K562 (cell line): ENCODE results near the gene PRKAA2. TPM values are rescaled to one million over a fixed set of nuclear protein-coding genes. Genes with fewer than 3 reads are reported as not detected.

Source experiments
- ATAC-seq: fragments of 200-7000 bp; cut with Tn5 transposase; 3 replicates; pipeline ENCODE4 v1.9.1; 2020; ENCODE audit warnings: moderate library complexity
- BruUV-seq: library from RNA; stranded (reverse); fragments of 400-500 nt; replicated peaks from 2 replicates; lab custom pipeline; 2021; lab: Mats Ljungman, UMichigan
- CTCF ChIA-PET: fragments of 300-600 bp; formaldehyde crosslinking; extraction: SDS; loops from one replicate; lab custom pipeline; 2021; ENCODE audit warnings: low intra/inter-chr PET ratio; lab: Yijun Ruan, JAX
- POLR2A ChIA-PET: fragments of 300-600, 350-650 bp; sonication (Branson Sonifier 250); formaldehyde crosslinking; extraction: SDS; loops from one replicate; lab custom pipeline; 2021; ENCODE audit warnings: antibody characterized with exemption, inconsistent platforms; lab: Yijun Ruan, JAX
- DNase-seq, 4 experiments: peaks; one replicate each; pipeline versions ENCODE4 v3.0.0 to v3.0.0-alpha.2; 2011 to 2018; ENCODE audit warnings: low spot score in 3 of 4, mixed read lengths in 3 of 4; ENCODE audit errors: extremely low read depth in 1 of 4
- FAIRE-seq: peaks from 2 replicates; lab custom pipeline; 2011; peaks lifted over from hg19 to GRCh38; lab: Jason Lieb, UNC
- H2AFZ ChIP-seq: 2 replicates; pipeline ENCODE4 v1.6.0; 2011; ENCODE audit warnings: low read depth, low read length, control low read depth, inconsistent platforms
- H3K27ac ChIP-seq: fragments of 200-600 bp; 3 replicates; pipeline ENCODE4 v1.8.0; 2011; ENCODE audit warnings: low read depth, mild to moderate bottlenecking, control low read depth, inconsistent platforms, low read length, moderate library complexity, mixed read lengths; ENCODE audit errors: extremely low read depth
- H3K27me3 ChIP-seq, 2 experiments: fragments of 300-600 bp in 1 of 2; 2 replicates in 1 of 2; 3 replicates in 1 of 2; pipeline versions ENCODE4 v1.6.0 to v1.8.0; 2011; ENCODE audit warnings: inconsistent platforms in 2 of 2, low read length in 2 of 2, mild to moderate bottlenecking in 1 of 2, mixed read lengths in 1 of 2, moderate library complexity in 1 of 2; ENCODE audit not compliant: control insufficient read depth in 2 of 2, insufficient read depth in 2 of 2
- H3K36me3 ChIP-seq: fragments of 300-600 bp; 3 replicates; pipeline ENCODE4 v1.8.0; 2011; ENCODE audit warnings: mild to moderate bottlenecking, low read length, inconsistent platforms; ENCODE audit not compliant: control insufficient read depth, insufficient read depth
- H3K4me1 ChIP-seq, 2 experiments: fragments of 200-600 bp in 1 of 2; replicated peaks in 1 of 2; 2 replicates in 1 of 2; 3 replicates in 1 of 2; pipeline versions ENCODE4 v1.5.1 to v1.8.0; 2011; ENCODE audit warnings: inconsistent platforms in 2 of 2, low read length in 2 of 2, mild to moderate bottlenecking in 1 of 2, mixed read lengths in 1 of 2, moderate library complexity in 1 of 2; ENCODE audit not compliant: control insufficient read depth in 2 of 2, insufficient read depth in 2 of 2
- H3K4me2 ChIP-seq: 2 replicates; pipeline ENCODE4 v1.6.1; 2011; ENCODE audit warnings: low read length, control low read depth, inconsistent platforms, mixed read lengths; ENCODE audit not compliant: insufficient read depth
- H3K4me3 ChIP-seq: fragments of 200-600 bp; sonication (generic), shearing (Covaris generic); 2 replicates; pipeline ENCODE4 v1.5.1; 2016; ENCODE audit warnings: control low read depth, inconsistent platforms
- H3K79me2 ChIP-seq: fragments of 200-600 bp; 3 replicates; pipeline ENCODE4 v1.8.0; 2011; ENCODE audit warnings: low read length, inconsistent platforms; ENCODE audit not compliant: control insufficient read depth, insufficient read depth
- H3K9ac ChIP-seq, 2 experiments: 2 replicates each; pipeline versions ENCODE4 v1.6.0 to v1.6.1; 2011; ENCODE audit warnings: low read depth in 2 of 2, low read length in 2 of 2, control low read depth in 1 of 2, inconsistent platforms in 1 of 2, mild to moderate bottlenecking in 1 of 2, mixed read lengths in 1 of 2; ENCODE audit not compliant: insufficient read depth in 1 of 2
- H3K9me1 ChIP-seq: one replicate; pipeline ENCODE4 v1.6.0; 2011; ENCODE audit warnings: inconsistent platforms, mild to moderate bottlenecking, low read length, moderate library complexity; ENCODE audit not compliant: control insufficient read depth, insufficient read depth
- H3K9me3 ChIP-seq: replicated peaks from 2 replicates; pipeline ENCODE4 v1.5.1; 2011; ENCODE audit warnings: low read depth, low read length, inconsistent platforms; ENCODE audit not compliant: control insufficient read depth, insufficient read depth
- H4K20me1 ChIP-seq: replicated peaks from 2 replicates; pipeline ENCODE4 v1.6.1; 2011; ENCODE audit warnings: low read length, inconsistent platforms, mixed read lengths; ENCODE audit not compliant: control insufficient read depth, insufficient read depth
- CSDE1 ChIP-seq, 2 experiments: fragments of 450-650 bp; IDR thresholded peaks; 2 replicates each; pipeline ENCODE4 v1.6.1; 2016; ENCODE audit warnings: mild to moderate bottlenecking in 1 of 2
- ELF1 ChIP-seq: fragments of 200-800 bp; sonication (Bioruptor generic); IDR thresholded peaks from 2 replicates; pipeline ENCODE4 v1.6.1; 2016; ENCODE audit warnings: missing genetic modification characterization, missing compliant biosample characterization
- FUS ChIP-seq: fragments of 200-400 bp; formaldehyde crosslinking; optimal IDR thresholded peaks from 2 replicates; pipeline ENCODE3; 2017; ENCODE audit warnings: low read depth, low read length
- GTF3C2 ChIP-seq: IDR thresholded peaks from 3 replicates; pipeline ENCODE4 v1.6.1; 2011; ENCODE audit warnings: borderline replicate concordance, mild to moderate bottlenecking, moderate library complexity; ENCODE audit not compliant: insufficient read length; ENCODE audit errors: extremely low read depth
- MEF2D ChIP-seq: conservative IDR thresholded peaks from 2 replicates; pipeline ENCODE4 v1.6.1; 2016; ENCODE audit warnings: low read depth, missing genetic modification characterization, missing compliant biosample characterization
- ZBTB11 ChIP-seq, 3 experiments: fragments of 200-800 bp in 1 of 3; fragments of 250-450 bp in 1 of 3; fragments of 450-650 bp in 1 of 3; sonication (Bioruptor Pico) in 1 of 3; sonication (Bioruptor generic) in 1 of 3; formaldehyde crosslinking in 1 of 3; IDR thresholded peaks; 2 replicates each; pipeline versions ENCODE4 v1.6.1 to v1.8.0; 2016 to 2022; ENCODE audit warnings: mild to moderate bottlenecking in 2 of 3, missing genetic modification characterization in 2 of 3, missing compliant biosample characterization in 1 of 3, moderate library complexity in 1 of 3
- ZBTB33 ChIP-seq: sonication (generic); formaldehyde crosslinking; IDR thresholded peaks from 2 replicates; pipeline ENCODE4 v1.8.1; 2023; ENCODE audit warnings: mild to moderate bottlenecking, missing genetic modification reagents
- ZBTB8A ChIP-seq: fragments of 450-650 bp; IDR thresholded peaks from 2 replicates; pipeline ENCODE4 v1.6.1; 2018; ENCODE audit warnings: mild to moderate bottlenecking, moderate library complexity; ENCODE audit not compliant: partially characterized antibody
- ZNF592 ChIP-seq: fragments of 450-650 bp; IDR thresholded peaks from 2 replicates; pipeline ENCODE4 v1.6.1; 2017; ENCODE audit warnings: antibody characterized with exemption, mild to moderate bottlenecking
- WGBS: fragments of 100-300 bp; shearing (Covaris generic); methylation state at CpG from one replicate; pipeline ENCODE4 v1.1.6; 2016; ENCODE audit warnings: low coverage, mixed read lengths; ENCODE audit not compliant: insufficient coverage; ENCODE audit errors: missing lambda C conversion rate; 5-methylcytosine and 5-hydroxymethylcytosine counted together
- in situ Hi-C: fragments of 300-500 bp; cut with MboI; formaldehyde crosslinking; loops from 4 replicates; pipeline ENCODE4 v1.15.0; 2018; ENCODE audit warnings: inconsistent platforms, mixed read lengths
- intact Hi-C: fragments of 100-400 bp; cut with micrococcal nuclease; formaldehyde crosslinking; loops from 2 replicates; pipeline ENCODE4 v1.14.2; 2022
- polyA plus RNA-seq, 8 experiments: library from polyadenylated mRNA; depleted of rRNA in 4 of 8; stranded (reverse) in 5 of 8; unstranded in 3 of 8; fragments of >200 nt; fragmentation: Nextera tagmentation in 2 of 8; fragmentation: Illumina TruSeq in 1 of 8; extraction: Ambion mirVana in 2 of 8; extraction: Trizol in 1 of 8; gene quantifications; 2 replicates each; pipeline versions ENCODE4 v1.2.1 to v1.2.3, GENCODE V29; 2011 to 2014; ENCODE audit warnings: inconsistent platforms in 1 of 8, missing spikeins in 1 of 8
- total RNA-seq, 7 experiments: library from RNA; depleted of rRNA in 6 of 7; stranded (reverse); fragments of >200 nt in 6 of 7; fragmentation: Illumina TruSeq in 2 of 7; extraction: Trizol in 2 of 7; gene quantifications; 2 replicates each; pipeline versions ENCODE4 v1.2.1 to v1.2.3, GENCODE V29; 2011 to 2021; ENCODE audit warnings: low replicate concordance in 1 of 7

Gene PRKAA2
- total and polyA plus RNA-seq, 9 of the 15 experiments (the other 6 are each of a cell fraction or from before 2014, with no cell fraction given): 0.01 TPM; not detected in 8

- H2AFZ ChIP-seq: no peak overlapping the region
- no TSS peak for BruUV-seq
- H3K27me3 ChIP-seq: no peaks in the 10 kb centered on the region
- POLR2A ChIA-PET: no interaction called here
- no peak for ATAC-seq
- CTCF ChIA-PET: interaction anchor here (0.6 kb wide), 1 partner anchor 1430 kb away, joined by 4 read pairs; no protein-coding TSS in a partner anchor
- intact Hi-C loops (no loop called here), in situ Hi-C loops (no loop called here)
- WGBS: 0% methylated on average over 1 of the region's 1 CpG
- H3K4me3 ChIP-seq: no peak overlapping the region
- no peaks in the 10 kb centered on the region for H3K36me3 ChIP-seq
- no peak for FAIRE-seq
- H3K9ac ChIP-seq: no peak overlapping the region
- no peaks in the 10 kb centered on the region for H3K9me1 ChIP-seq
- H3K79me2 ChIP-seq: no peaks in the 10 kb centered on the region
- H3K27ac ChIP-seq: no peak overlapping the region
- no peaks in the 10 kb centered on the region for H4K20me1 ChIP-seq
- no peak for DNase-seq
- no peak overlapping the region for H3K4me2 ChIP-seq
- no peaks in the 10 kb centered on the region for H3K4me1 ChIP-seq
- no peaks in the 10 kb centered on the region for H3K9me3 ChIP-seq
- no peak for TF ChIP-seq ZBTB8A
- no peak for TF ChIP-seq ELF1 (tag)
- TF ChIP-seq ZBTB11 (CRISPR knock-in tag; IDR thresholded peaks at IDR 0.05): no peak
- no peak for TF ChIP-seq MEF2D
- no peak for TF ChIP-seq ZBTB33 (CRISPR knock-in tag)
- TF ChIP-seq ZNF592: no peak
- no peak for TF ChIP-seq FUS
- no peak for TF ChIP-seq CSDE1 (IDR thresholded peaks at IDR 0.05)
- TF ChIP-seq GTF3C2: no peak
Measured at GRCh38 chr1:56715156-56715555, 70.0 kb downstream of the PRKAA2 start.
